ENCODE measurements around the gene PTPRE.

DNA sequence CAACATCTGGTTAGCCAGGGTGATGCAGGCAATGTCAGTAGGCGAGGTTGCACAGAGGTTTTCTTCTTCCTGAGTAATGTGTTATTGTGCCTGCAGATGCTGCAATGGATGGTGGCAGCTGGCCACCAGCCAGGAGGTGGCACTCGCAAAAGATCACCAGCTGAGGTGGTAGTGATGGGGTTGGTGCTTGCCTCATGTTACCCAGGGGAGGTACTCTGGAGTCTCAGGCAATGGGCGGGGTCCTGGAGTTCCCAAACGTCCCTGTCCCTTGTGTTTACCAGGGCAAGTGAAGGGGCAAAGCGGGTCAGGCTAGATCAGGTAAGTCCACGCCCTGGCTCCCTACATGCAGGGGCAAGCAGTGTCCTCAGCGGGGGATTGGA, 35.3 kb upstream of the PTPRE start:
- no peak for TF ChIP-seq POLR2A (IDR thresholded peaks at IDR 0.05; ENCODE audit: low read length)
- no peak for TF ChIP-seq GATA1 (IDR thresholded peaks at IDR 0.05; ENCODE audit: low read depth, low read length)

Measured in erythroblast (primary cell).